ENCODE data around the gene ZNF782. TPM values are rescaled to one million over a fixed set of nuclear protein-coding genes. Genes with fewer than 3 reads are reported as not detected.
"Not testable (repeated sequence)": the region's sequence is repeated elsewhere in the genome, so short reads cannot be mapped to it uniquely, and the experiment has no call there.

Gene ZNF782
- total RNA-seq, 1 experiment from 2014 or later: 6.8 TPM

DNA sequence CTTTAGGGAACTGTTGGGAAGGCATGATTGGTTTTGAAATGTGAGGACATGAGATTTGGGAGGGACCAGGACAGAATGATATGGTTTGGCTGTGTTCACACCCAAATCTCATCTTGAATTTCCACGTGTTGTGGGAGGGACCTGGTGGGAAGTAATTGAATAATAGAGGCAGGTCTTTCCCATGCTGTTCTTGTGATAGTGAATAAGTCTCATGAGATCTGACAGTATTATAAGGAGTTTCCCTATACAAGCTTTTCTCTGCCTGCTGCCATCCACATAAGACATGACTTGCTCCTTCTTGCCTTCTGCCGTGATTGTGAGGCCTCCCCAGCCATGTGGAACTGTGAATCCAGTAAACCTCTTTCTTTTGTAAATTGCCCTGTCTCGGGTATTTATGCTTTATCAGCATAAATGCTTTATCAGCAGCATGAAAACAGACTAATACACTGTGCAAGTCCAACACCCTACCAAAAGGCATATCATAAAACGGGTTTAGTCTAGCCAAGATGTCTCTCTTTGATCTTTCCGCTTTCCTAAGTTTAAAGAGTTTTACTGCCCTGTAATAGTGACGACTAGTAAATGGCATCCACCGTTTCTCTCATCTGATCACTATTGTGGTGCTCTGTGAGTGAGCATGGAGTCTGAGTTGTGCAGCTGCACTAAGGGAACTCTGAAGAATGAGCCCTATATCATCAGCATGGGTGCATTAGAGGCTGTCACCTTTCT lies 12.9 kb upstream of the ZNF782 start:
- no peaks in the 10 kb centered on the region; the same call in 1 of the 2 replicates for H3K9me3 ChIP-seq (replicated peaks)
- H3K36me3 ChIP-seq: no peaks in the 10 kb centered on the region
- no peak for DNase-seq (ENCODE audit: low read depth in 1 of 2, low spot score in 2 of 2)
- H3K4me1 ChIP-seq (replicated peaks): no peaks in the 10 kb centered on the region
- H3K27ac ChIP-seq: no peak overlapping the region
- H3K27me3 ChIP-seq (replicated peaks): peaks cover 3% of the 10 kb centered on the region; the same call in 1 of the 2 replicates
- H3K4me3 ChIP-seq: no peak overlapping the region

- not testable (repeated sequence) for H3K4me1 ChIP-seq (replicated peaks); DNase-seq (ENCODE audit: low read depth in 1 of 2, low spot score in 2 of 2); H3K4me3 ChIP-seq; H3K9me3 ChIP-seq (replicated peaks); H3K36me3 ChIP-seq; H3K27me3 ChIP-seq (replicated peaks); H3K27ac ChIP-seq
These were observed 10.9 kb upstream of the ZNF782 start for GRCh38 chr9:96865240-96865639.

DNA sequence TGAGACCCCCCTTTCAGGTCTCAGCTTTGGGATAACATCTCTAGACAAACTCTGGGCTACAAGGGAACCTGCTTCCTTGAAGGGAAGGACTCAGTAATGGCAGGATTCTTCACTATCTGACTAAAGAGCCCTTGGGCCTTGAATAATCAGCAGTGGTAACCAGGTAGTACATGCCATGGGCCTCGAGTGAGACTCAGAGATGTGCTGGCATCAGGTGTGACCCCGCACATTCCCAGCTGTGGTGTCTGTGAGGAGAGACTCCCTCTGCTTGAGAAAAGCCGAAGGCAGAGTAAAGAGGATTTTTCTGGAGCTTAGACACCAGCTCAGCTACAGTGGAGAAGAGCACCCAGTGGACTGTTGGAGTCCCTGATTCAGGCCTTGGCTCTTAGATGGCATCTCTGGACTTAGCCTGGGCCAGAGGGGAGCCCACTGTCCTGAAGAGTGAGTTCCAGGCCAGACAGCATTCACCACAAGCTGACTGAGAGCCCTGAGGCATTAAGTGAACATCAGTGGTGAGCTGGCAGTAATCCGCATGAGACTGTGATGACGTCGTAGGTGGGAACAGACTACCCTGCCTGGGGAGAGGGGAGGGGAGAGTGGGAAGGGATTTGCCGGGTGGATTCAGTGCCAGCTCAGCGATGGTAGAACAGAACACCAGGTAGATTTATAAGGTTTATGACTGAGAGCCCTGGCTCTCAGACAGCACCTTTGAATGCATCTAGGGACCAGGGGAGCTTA lies 5.3 kb upstream of the ZNF782 start:
- Histone ChIP-seq H3K27ac (no peak overlapping the region), H3K36me3 (no peaks in the 10 kb centered on the region), H3K4me1 (replicated peaks) (peaks cover 20% of the 10 kb centered on the region), H3K4me3 (no peak overlapping the region), H3K9me3 (replicated peaks) (no peaks in the 10 kb centered on the region), H3K27me3 (replicated peaks) (0 out of 2 replicates have a peak, but pooled peaks cover 6% of the 10 kb centered on the region)
- DNase-seq (ENCODE audit: low read depth in 1 of 2, low spot score in 2 of 2): peak in 1 of 2 experiments; percentile 19

- H3K27me3 ChIP-seq (replicated peaks): 0 out of 2 replicates have a peak, but pooled peaks cover 6% of the 10 kb centered on the region
- peak in 1 of 2 experiments; percentile 2 for DNase-seq (ENCODE audit: low read depth in 1 of 2, low spot score in 2 of 2)
- H3K36me3 ChIP-seq: no peaks in the 10 kb centered on the region
- no peak overlapping the region for H3K4me3 ChIP-seq
- peaks cover 21% of the 10 kb centered on the region for H3K4me1 ChIP-seq (replicated peaks)
- no peak overlapping the region for H3K27ac ChIP-seq
- H3K9me3 ChIP-seq (replicated peaks): no peaks in the 10 kb centered on the region
These were observed 4.4 kb upstream of the ZNF782 start for GRCh38 chr9:96858670-96859069.

GRCh38 chr9:96858018-96858573 lies 3.8 kb upstream of the ZNF782 start:
- no peaks in the 10 kb centered on the region for H3K9me3 ChIP-seq (replicated peaks)
- no peaks in the 10 kb centered on the region for H3K36me3 ChIP-seq
- 0 out of 2 replicates have a peak, but pooled peaks cover 6% of the 10 kb centered on the region for H3K27me3 ChIP-seq (replicated peaks)
- DNase-seq (ENCODE audit: low read depth in 1 of 2, low spot score in 2 of 2): peak in 1 of 2 experiments; percentile 33
- H3K4me3 ChIP-seq: no peak overlapping the region
- H3K27ac ChIP-seq: no peak overlapping the region
- H3K4me1 ChIP-seq (replicated peaks): peaks cover 27% of the 10 kb centered on the region

GRCh38 chr9:96856363-96857286 lies 2.3 kb upstream of the ZNF782 start:
- no peaks in the 10 kb centered on the region for H3K36me3 ChIP-seq
- no peaks in the 10 kb centered on the region for H3K9me3 ChIP-seq (replicated peaks)
- H3K4me1 ChIP-seq (replicated peaks): peaks cover 28% of the 10 kb centered on the region
- H3K27me3 ChIP-seq (replicated peaks): 0 out of 2 replicates have a peak, but pooled peaks cover 3% of the 10 kb centered on the region
- peak in 1 of 2 experiments; percentile 43 for DNase-seq (ENCODE audit: low read depth in 1 of 2, low spot score in 2 of 2)
- H3K27ac ChIP-seq: no peak overlapping the region
- no peak overlapping the region for H3K4me3 ChIP-seq

DNA sequence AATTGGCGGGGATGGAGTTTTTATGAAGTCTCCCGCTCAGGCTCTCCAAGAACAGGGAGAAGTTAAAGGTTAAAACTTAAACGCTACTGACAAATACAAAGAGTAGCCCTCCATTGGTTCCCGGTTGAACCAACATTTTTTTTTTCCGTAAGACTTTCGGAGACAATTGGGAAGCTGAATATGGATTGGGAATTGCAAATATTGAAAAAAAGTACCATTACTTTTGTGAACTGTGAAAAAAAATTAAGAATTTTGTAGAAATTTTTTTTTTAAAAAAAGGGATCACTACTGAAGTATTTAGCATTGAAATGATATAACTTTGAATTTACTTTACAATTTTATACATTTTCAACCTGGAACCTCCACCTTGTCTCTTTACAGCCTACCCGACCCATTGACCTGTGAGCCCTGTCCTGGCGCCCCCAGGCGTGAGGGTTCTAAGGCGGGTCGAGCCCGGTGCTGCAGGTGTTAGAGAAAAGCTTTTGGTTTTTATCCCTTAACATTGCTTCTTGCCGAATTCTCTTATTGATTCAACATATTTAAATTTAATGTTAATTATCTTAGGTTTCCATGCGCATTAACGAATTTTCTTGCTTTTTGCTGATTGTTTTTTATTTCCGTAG lies 448 bp upstream of the ZNF782 start:
- DNase-seq (ENCODE audit: low read depth in 1 of 2, low spot score in 2 of 2): no peak
- peak overlapping the region; percentile 65 for H3K4me3 ChIP-seq
- peaks cover 5% of the 10 kb centered on the region; the same call in 1 of the 2 replicates for H3K36me3 ChIP-seq
- H3K9me3 ChIP-seq (replicated peaks): peaks cover 4% of the 10 kb centered on the region; the same call in 1 of the 2 replicates
- H3K27ac ChIP-seq: no peak overlapping the region
- H3K27me3 ChIP-seq (replicated peaks): 0 out of 2 replicates have a peak, but pooled peaks cover 3% of the 10 kb centered on the region
- peaks cover 25% of the 10 kb centered on the region for H3K4me1 ChIP-seq (replicated peaks)

DNA sequence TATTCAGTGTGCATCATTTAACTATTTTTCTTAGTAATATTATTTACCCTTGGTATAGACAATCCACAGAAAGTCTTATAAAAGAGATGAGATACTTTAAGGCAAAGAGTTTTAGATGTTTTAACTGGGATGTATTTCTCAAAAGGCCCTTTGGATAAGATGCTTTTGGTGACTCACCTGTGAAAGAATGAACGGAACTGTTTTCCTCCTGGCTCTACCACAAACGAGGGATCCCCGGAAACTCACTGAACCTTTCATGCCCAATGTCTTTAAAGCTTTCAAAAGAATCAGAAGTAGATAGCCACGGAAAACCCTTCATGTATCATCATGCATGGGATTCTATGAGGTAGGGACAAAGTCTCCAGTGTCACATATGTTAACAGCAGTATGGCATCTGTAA lies 1.6 kb downstream of the ZNF782 start:
- Histone ChIP-seq H3K27ac (no peak overlapping the region), H3K4me3 (no peak overlapping the region), H3K4me1 (replicated peaks) (peaks cover 8% of the 10 kb centered on the region), H3K27me3 (replicated peaks) (0 out of 2 replicates have a peak, but pooled peaks cover 3% of the 10 kb centered on the region), H3K9me3 (replicated peaks) (peaks cover 8% of the 10 kb centered on the region), H3K36me3 (peaks cover 5% of the 10 kb centered on the region; the same call in 1 of the 2 replicates)
- no peak for DNase-seq (ENCODE audit: low read depth in 1 of 2, low spot score in 2 of 2)

DNA sequence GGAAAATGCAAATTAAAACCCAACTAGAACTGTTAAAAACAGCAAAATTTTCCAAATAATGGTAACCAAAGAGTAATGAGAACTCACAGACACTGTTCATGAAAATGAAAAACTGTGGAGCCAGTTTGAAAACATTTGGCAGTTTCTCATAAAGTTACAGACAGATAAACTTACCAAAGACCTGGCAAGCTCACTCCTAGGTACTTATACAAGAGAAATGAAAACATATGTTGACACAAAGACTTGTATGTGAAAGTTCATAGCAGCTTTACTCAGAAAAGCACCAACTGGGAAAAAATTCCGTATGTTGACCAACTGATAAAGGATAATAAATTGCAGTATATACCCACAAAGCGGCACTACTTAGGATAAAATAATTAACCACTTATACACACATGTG lies 10.3 kb downstream of the ZNF782 start:
- H3K4me3 ChIP-seq: no peak overlapping the region
- no peak overlapping the region for H3K27ac ChIP-seq
- no peak for DNase-seq (ENCODE audit: low read depth in 1 of 2, low spot score in 2 of 2)
- no peaks in the 10 kb centered on the region for H3K4me1 ChIP-seq (replicated peaks)
- H3K9me3 ChIP-seq (replicated peaks): peaks cover 4% of the 10 kb centered on the region
- H3K27me3 ChIP-seq (replicated peaks): no peaks in the 10 kb centered on the region; the same call in 1 of the 2 replicates
- H3K36me3 ChIP-seq: no peaks in the 10 kb centered on the region; the same call in 1 of the 2 replicates

DNA sequence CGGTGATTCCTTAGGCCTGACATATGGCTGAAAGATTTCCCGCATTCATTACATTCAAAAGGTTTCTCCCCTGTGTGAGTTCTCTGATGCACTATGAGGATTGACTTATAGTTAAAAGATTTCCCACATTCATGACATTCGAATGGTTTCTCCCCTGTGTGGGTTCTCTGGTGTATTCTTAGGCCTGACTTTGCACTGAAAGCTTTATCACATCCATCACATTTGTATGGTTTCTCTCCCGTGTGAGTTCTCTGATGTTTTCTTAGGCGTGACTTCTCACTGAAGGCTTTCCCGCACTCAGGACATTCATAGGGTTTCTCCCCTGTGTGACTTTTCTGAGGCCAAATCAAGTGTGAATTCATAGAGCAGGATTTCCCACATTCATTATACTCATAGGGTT lies 35.8 kb downstream of the ZNF782 start:
- no peaks in the 10 kb centered on the region for H3K4me1 ChIP-seq (replicated peaks)
- no peak for DNase-seq (ENCODE audit: low read depth in 1 of 2, low spot score in 2 of 2)
- no peak overlapping the region for H3K27ac ChIP-seq
- no peaks in the 10 kb centered on the region for H3K27me3 ChIP-seq (replicated peaks)
- H3K9me3 ChIP-seq (replicated peaks): peaks cover 33% of the 10 kb centered on the region
- H3K36me3 ChIP-seq: peaks cover 22% of the 10 kb centered on the region
- no peak overlapping the region for H3K4me3 ChIP-seq

DNA sequence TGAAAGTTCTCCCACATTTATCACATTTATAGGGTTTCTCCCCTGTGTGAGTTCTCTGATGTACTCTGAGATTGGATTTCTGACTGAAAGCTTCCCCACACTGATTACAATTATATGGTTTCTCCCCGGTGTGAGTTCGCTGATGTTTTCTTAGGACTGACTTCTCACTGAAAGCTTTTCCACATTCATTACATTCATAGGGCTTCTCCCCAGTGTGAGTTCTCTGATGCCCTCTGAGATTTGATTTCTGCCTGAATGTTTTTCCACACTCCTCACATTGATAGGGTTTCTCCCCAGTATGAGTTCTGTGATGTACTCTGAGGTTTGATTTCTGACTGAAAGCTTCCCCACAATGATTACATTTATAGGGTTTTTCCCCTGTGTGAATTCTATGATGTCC lies 36.3 kb downstream of the ZNF782 start:
- Histone ChIP-seq H3K27ac (no peak overlapping the region), H3K36me3 (peaks cover 17% of the 10 kb centered on the region), H3K27me3 (replicated peaks) (no peaks in the 10 kb centered on the region), H3K4me3 (no peak overlapping the region), H3K4me1 (replicated peaks) (no peaks in the 10 kb centered on the region), H3K9me3 (replicated peaks) (peaks cover 33% of the 10 kb centered on the region)
- DNase-seq (ENCODE audit: low read depth in 1 of 2, low spot score in 2 of 2): peak in 1 of 2 experiments; percentile 0

DNA sequence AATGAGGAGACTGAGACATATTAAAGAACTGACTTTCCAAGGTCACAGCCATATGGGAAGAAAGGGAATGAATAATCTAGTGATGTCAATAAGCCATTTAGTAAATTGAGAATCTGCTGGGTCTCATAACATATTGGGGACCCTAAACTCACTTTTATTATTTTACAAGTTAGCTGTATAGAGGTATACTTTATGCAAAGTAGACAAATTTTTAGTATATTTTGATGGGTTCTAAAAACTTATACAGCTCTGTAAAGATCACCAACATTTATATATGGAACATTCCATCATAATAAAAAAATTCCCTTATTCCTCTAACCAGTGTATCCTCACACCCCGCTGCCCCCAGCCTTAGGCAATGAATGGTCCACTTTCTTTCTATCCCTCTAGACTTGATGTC lies 40.7 kb downstream of the ZNF782 start:
- Histone ChIP-seq H3K27me3 (replicated peaks) (no peaks in the 10 kb centered on the region), H3K9me3 (replicated peaks) (peaks cover 25% of the 10 kb centered on the region), H3K4me1 (replicated peaks) (no peaks in the 10 kb centered on the region), H3K27ac (no peak overlapping the region), H3K36me3 (peaks cover 6% of the 10 kb centered on the region), H3K4me3 (no peak overlapping the region)
- DNase-seq (ENCODE audit: low read depth in 1 of 2, low spot score in 2 of 2): no peak

DNA sequence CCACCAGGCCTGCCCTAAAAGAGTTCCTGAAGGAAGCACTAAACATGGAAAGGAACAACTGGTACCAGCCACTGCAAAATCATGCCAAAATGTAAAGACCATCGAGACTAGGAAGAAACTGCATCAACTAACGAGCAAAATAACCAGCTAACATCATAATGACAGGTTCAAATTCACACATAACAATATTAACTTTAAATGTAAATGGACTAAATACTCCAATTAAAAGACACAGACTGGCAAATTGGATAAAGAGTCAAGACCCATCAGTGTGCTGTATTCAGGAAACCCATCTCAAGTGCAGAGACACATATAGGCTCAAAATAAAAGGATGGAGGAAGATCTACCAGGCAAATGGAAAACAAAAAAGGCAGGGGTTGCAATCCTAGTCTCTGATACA lies 55.4 kb downstream of the ZNF782 start:
- not testable (repeated sequence) for H3K4me1 ChIP-seq (replicated peaks); DNase-seq (ENCODE audit: low read depth in 1 of 2, low spot score in 2 of 2); H3K4me3 ChIP-seq; H3K36me3 ChIP-seq; H3K27me3 ChIP-seq (replicated peaks); H3K9me3 ChIP-seq (replicated peaks); H3K27ac ChIP-seq

Data from SJSA1 (cell line).